Uterus (tissue), 4 donors: Measurements from ENCODE around the gene ZNF225. TPM values are rescaled to one million over a fixed set of nuclear protein-coding genes. Genes with fewer than 3 reads are reported as not detected.

Source experiments
- DNase-seq, 2 donors: peaks; one replicate each; pipeline ENCODE4 v3.0.0-alpha.2; 2019 to 2020
- H3K27ac ChIP-seq, 2 donors: fragments of 200-600 bp; sonication (generic); 1 replicate in 1 of 2; 2 replicates in 1 of 2; pipeline ENCODE4 v1.5.1; 2016 to 2018
- H3K27me3 ChIP-seq, 2 donors: fragments of 200-600 bp; sonication (generic); one replicate each; pipeline ENCODE4 v1.5.1; 2018 to 2019; ENCODE audit warnings: control low read depth in 1 of 2
- H3K36me3 ChIP-seq, 2 donors: fragments of 200-600 bp; sonication (generic); one replicate each; pipeline ENCODE4 v1.5.1; 2019; ENCODE audit warnings: control low read depth in 1 of 2
- H3K4me1 ChIP-seq, 2 donors: fragments of 200-600 bp; sonication (generic); one replicate each; pipeline ENCODE4 v1.5.1; 2018 to 2019; ENCODE audit warnings: control low read depth in 1 of 2
- H3K4me3 ChIP-seq, 2 donors: fragments of 200-600 bp; sonication (generic); 1 replicate in 1 of 2; 2 replicates in 1 of 2; pipeline ENCODE4 v1.5.1; 2018 to 2019; ENCODE audit warnings: mild to moderate bottlenecking in 1 of 2
- H3K9me3 ChIP-seq, 2 donors: fragments of 200-600 bp; sonication (generic); one replicate each; pipeline ENCODE4 v1.5.1; 2019; ENCODE audit warnings: control low read depth in 1 of 2
- POLR2A ChIP-seq, 2 donors: fragments of 450-650 bp; IDR thresholded peaks; one replicate each; pipeline ENCODE4 v1.6.1; 2016; ENCODE audit warnings: antibody characterized with exemption in 2 of 2, mild to moderate bottlenecking in 1 of 2, moderate library complexity in 1 of 2
- intact Hi-C: fragments of 100-400 bp; cut with DNase I; formaldehyde crosslinking; loops from one replicate; pipeline ENCODE4 v1.15.1; 2023; ENCODE audit warnings: low total_unique reads
- total RNA-seq, 4 donors: library from RNA; depleted of rRNA in 3 of 4; stranded (reverse); fragments of >200 nt in 3 of 4; gene quantifications; one replicate each; pipeline versions ENCODE4 v1.1.0 to v1.2.4, GENCODE V29; 2014 to 2023
- TF ChIP-seq, protein P1 (sequence below), 4 experiments: fragments of 200-600 bp in 2 of 4; fragments of 450-650 bp in 2 of 4; sonication (generic) in 2 of 4; IDR thresholded peaks; one replicate each; pipeline ENCODE4 v1.5.1; 2016 to 2019; ENCODE audit warnings: antibody characterized with exemption in 4 of 4, mild to moderate bottlenecking in 2 of 4, moderate library complexity in 1 of 4
- donor health status: DM: yes; HTN: yes; CAD: no.

The ZNF225 gene
- total RNA-seq, 4 donors from 2014 or later, result 0.29 to 18.5 (median 4.9) TPM

DNA sequence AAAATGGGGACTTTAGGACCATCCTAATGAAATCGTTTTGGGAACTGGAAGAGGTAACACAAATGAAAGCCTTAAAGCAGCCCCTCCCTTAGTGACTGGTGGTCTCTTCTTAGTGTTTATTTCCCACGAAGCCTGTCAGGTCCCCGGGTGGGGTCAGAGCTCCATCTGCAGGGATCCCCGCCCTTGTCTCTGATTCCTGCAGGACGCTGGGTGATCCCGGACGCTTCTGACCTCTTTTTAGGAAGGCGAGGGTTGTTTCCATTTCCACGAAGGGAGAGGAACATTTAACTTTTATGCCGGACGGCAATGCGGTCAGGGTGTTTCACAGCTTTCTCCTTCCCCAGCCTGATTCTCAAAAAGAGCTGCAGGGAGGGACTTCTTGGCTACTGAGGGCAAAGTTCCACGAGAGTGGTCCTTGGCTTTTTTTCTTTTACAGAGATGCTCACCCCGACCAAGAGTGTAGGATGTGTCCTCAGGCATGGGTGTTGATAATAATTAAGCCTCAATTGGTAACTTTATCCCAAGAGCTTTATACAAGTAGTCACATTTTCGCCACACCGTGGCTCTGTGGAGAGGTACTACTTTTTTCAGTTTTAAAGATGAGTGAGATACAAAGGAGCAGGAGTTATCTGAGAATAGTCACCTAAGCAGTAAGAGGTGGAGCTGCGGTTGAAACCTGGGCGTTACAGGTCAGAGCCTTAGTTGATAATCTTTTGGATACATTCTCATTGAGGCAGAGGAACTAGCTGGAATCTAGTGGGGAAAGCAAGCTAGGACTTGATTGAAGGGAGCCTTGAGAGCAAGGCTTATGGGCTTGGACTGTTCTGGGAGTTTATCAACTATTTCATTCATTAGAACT lies 40.4 kb upstream of the ZNF225 start:
- no peak for DNase-seq
- Histone ChIP-seq H3K27ac (peak overlapping the region in 1 of 2 donors; percentile 59), H3K36me3 (no peaks in the 10 kb centered on the region), H3K27me3 (no peaks in the 10 kb centered on the region), H3K4me1 (no peaks in the 10 kb centered on the region), H3K4me3 (peak overlapping the region; percentile 44 to 58), H3K9me3 (no peaks in the 10 kb centered on the region)
- intact Hi-C loops, result no loop called here
- TF ChIP-seq, protein P1, sequence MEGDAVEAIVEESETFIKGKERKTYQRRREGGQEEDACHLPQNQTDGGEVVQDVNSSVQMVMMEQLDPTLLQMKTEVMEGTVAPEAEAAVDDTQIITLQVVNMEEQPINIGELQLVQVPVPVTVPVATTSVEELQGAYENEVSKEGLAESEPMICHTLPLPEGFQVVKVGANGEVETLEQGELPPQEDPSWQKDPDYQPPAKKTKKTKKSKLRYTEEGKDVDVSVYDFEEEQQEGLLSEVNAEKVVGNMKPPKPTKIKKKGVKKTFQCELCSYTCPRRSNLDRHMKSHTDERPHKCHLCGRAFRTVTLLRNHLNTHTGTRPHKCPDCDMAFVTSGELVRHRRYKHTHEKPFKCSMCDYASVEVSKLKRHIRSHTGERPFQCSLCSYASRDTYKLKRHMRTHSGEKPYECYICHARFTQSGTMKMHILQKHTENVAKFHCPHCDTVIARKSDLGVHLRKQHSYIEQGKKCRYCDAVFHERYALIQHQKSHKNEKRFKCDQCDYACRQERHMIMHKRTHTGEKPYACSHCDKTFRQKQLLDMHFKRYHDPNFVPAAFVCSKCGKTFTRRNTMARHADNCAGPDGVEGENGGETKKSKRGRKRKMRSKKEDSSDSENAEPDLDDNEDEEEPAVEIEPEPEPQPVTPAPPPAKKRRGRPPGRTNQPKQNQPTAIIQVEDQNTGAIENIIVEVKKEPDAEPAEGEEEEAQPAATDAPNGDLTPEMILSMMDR (IDR thresholded peaks at IDR 0.05), result no peak
- TF ChIP-seq POLR2A (IDR thresholded peaks at IDR 0.05), result no peak

DNA sequence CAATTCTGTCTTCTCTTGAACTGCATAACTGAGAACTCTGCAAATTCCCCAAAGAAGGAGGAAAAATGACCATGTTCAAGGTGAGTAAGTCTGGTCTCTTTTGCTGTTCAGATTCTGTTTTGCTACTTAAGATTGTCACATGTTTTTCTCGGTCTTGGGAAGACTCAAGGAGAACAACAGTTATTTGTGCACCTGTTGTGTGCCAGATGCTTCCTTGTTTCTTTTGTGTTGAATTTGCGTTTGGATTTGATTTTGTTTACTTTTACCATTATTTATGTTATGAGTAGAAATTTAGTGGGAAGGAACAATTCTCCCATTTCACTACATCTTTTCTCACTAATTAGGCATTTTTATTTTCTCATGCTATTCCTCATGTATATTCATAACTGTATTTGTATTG lies 36.9 kb upstream of the ZNF225 start:
- TF ChIP-seq POLR2A (IDR thresholded peaks at IDR 0.05), result no peak
- TF ChIP-seq, protein P1 (IDR thresholded peaks at IDR 0.05), result no peak
- intact Hi-C loops, result no loop called here
- H3K9me3 ChIP-seq, result no peaks in the 10 kb centered on the region

DNA sequence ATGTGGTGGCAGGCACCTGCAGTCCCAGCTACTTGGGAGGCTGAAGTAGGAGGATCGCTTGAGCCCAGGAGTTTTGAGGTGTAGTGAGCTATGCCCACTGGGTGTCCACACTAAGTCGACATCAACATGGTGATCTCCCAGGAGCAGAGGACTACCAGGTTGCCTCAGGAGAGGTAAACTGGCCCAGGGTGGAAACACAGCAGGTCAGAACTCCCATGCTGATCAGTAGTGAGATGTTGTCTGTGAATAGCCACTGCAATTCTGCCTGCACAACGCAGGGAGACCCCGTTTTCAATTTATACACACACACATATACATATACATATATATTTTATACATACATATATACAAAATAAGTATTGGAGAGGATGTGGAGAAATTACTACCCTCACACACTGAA lies 21.1 kb upstream of the ZNF225 start:
- no peak overlapping the region for H3K27ac ChIP-seq
- no peaks in the 10 kb centered on the region for H3K9me3 ChIP-seq
- no peak overlapping the region for H3K4me3 ChIP-seq
- TF ChIP-seq, protein P1 (IDR thresholded peaks at IDR 0.05), result no peak
- TF ChIP-seq POLR2A (IDR thresholded peaks at IDR 0.05), result no peak
- no peaks in the 10 kb centered on the region for H3K36me3 ChIP-seq
- H3K27me3 ChIP-seq, result no peaks in the 10 kb centered on the region
- intact Hi-C loops, result no loop called here
- no peaks in the 10 kb centered on the region for H3K4me1 ChIP-seq
- DNase-seq, result no peak

More for the DNA sequence above, 36.9 kb upstream of the ZNF225 start:
- H3K4me1 ChIP-seq, result no peaks in the 10 kb centered on the region
- no peaks in the 10 kb centered on the region for H3K36me3 ChIP-seq
- no peak overlapping the region for H3K27ac ChIP-seq
- no peaks in the 10 kb centered on the region for H3K27me3 ChIP-seq
- H3K4me3 ChIP-seq, result no peak overlapping the region
- no peak for DNase-seq

DNA sequence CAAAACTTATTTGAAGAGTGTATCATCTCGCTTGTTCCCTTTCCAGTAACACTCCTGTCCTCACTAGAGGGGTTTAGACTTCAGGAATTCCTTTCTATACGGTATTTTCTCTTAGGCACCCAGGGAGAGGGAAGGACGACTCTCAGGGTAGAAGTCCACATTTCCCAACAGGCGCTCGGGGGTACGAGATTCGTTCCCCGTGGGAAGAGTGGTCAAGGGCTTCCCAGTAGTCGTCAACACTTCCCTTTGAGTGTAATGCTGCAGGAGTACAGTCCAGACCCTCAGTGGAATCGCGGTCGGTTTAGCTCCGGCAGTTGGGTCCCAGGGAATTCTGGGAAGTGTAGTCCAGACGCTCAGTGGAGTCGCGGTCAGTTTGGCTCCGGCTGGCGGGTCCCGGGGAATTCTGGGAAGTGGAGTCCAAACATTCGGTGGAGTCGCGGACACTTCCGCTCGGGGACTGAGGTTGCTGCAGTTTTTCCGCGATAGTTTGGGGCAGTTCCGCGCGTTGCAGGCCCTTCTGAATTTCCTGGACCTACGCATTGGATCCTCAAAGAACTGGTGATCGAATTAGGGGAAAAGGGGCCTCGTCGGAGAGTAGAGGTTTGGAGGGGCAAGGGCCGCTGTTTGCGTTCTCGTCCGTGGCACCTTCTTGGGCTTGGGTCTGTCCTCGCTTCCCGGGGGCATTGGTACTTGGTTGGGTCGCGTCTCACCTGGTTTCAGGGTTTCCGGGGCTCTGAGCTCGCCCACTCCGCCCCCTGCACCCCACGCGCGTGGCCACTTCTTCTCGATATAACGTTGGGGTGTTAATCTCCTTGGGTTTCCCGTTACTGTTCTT lies 19.1 kb upstream of the ZNF225 start, which contains the start of gene ZNF224:
ZNF224 (plus strand) TSS at position 431 of the 835 bp plus-strand sequence. CDS start 3,513 bp downstream, outside the sequence.
- no peaks in the 10 kb centered on the region for H3K4me1 ChIP-seq
- intact Hi-C loops, result no loop called here
- H3K36me3 ChIP-seq, result no peaks in the 10 kb centered on the region
- no peaks in the 10 kb centered on the region for H3K27me3 ChIP-seq
- peak; percentile 88 to 92 for DNase-seq
- H3K9me3 ChIP-seq, result no peaks in the 10 kb centered on the region
- TF ChIP-seq, protein P1 (IDR thresholded peaks at IDR 0.05), result no peak
- TF ChIP-seq POLR2A (IDR thresholded peaks at IDR 0.05), result peak in 1 of 2 donors; percentile 20
- peak within 1 kb of the TSS; percentile 60 to 69 for H3K27ac ChIP-seq
- peak within 1 kb of the TSS; percentile 71 to 73 for H3K4me3 ChIP-seq
